DLD1 (cell line): ENCODE results near the gene MRPL47.
"Not testable (repeated sequence)": the region's sequence is repeated elsewhere in the genome, so short reads cannot be mapped to it uniquely, and the experiment has no call there.

Experiments
- in situ Hi-C: cut with HindIII; loops from 2 replicates; pipeline ENCODE4 v1.10.0; 2017; ENCODE audit warnings: low sequenced_read_pairs

Gene MRPL47

GRCh38 chr3:179604321-179605078 lies at the start of gene MRPL47, which contains the start of gene NDUFB5:
MRPL47 (minus strand) TSS chr3:179604638; CDS start chr3:179604624, 14 bp downstream.
NDUFB5 (plus strand) TSS chr3:179604794; CDS start chr3:179604816, 22 bp downstream.
- in situ Hi-C loops = no loop called here

- in situ Hi-C loops = no loop called here
These were observed 48.8 kb upstream of the MRPL47 start for GRCh38 chr3:179653096-179653797.

- in situ Hi-C loops = no loop called here
These were observed 48.1 kb upstream of the MRPL47 start, which contains the start of gene USP13 for GRCh38 chr3:179652447-179653095. USP13 (plus strand) TSS chr3:179653040; CDS start chr3:179653226, 186 bp downstream.

- in situ Hi-C loops = no loop called here
These were observed 47.4 kb upstream of the MRPL47 start for GRCh38 chr3:179651687-179652446.

GRCh38 chr3:179646177-179646576 lies 41.7 kb upstream of the MRPL47 start:
- in situ Hi-C loops = no loop called here

GRCh38 chr3:179643837-179644236 lies 39.4 kb upstream of the MRPL47 start:
- in situ Hi-C loops = not testable (repeated sequence)

GRCh38 chr3:179642871-179643270 lies 38.4 kb upstream of the MRPL47 start:
- in situ Hi-C loops = no loop called here

GRCh38 chr3:179640469-179640868 lies 36.0 kb upstream of the MRPL47 start:
- in situ Hi-C loops = no loop called here

- in situ Hi-C loops = no loop called here
These were observed 26.5 kb upstream of the MRPL47 start for GRCh38 chr3:179630753-179631451.

GRCh38 chr3:179624451-179624850 lies 20.0 kb upstream of the MRPL47 start:
- in situ Hi-C loops = no loop called here

GRCh38 chr3:179622023-179622422 lies 17.6 kb upstream of the MRPL47 start:
- in situ Hi-C loops = no loop called here

- in situ Hi-C loops = no loop called here
These were observed 11.2 kb upstream of the MRPL47 start for GRCh38 chr3:179615458-179616173.

- in situ Hi-C loops = no loop called here
These were observed 9.4 kb upstream of the MRPL47 start for GRCh38 chr3:179613807-179614206.

GRCh38 chr3:179610066-179610465 lies 5.6 kb upstream of the MRPL47 start:
- in situ Hi-C loops = no loop called here

- in situ Hi-C loops = no loop called here
These were observed 4.7 kb upstream of the MRPL47 start for GRCh38 chr3:179608931-179609720.

- in situ Hi-C loops = no loop called here
These were observed 2.2 kb upstream of the MRPL47 start for GRCh38 chr3:179606534-179607085.

GRCh38 chr3:179603831-179604230 lies 607 bp downstream of the MRPL47 start:
- in situ Hi-C loops = no loop called here

- in situ Hi-C loops = no loop called here
These were observed 1.1 kb downstream of the MRPL47 start for GRCh38 chr3:179603321-179603720.
